Measurements from ENCODE around the gene TCERG1L.

DNA sequence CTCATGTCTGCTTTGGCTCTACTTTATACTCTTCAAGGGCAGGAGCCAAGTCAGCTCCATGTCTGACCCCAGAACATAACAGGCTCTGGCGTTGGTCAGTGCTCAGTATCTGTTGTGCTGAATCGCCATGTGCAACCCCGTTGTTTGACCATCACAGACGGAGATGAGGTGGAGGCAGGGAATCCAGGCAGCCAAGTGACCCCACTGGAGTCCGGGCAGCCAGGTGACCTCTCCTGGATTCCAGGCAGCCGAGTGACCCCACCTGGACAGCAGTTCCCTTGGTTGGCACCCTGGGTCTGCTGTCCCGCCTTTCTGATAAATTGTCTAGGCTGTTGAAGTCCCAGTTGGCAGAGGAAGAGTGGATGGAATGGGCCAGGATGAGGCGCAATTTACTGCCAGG, 232.2 kb downstream of the TCERG1L start:
- TF ChIP-seq, protein P1, sequence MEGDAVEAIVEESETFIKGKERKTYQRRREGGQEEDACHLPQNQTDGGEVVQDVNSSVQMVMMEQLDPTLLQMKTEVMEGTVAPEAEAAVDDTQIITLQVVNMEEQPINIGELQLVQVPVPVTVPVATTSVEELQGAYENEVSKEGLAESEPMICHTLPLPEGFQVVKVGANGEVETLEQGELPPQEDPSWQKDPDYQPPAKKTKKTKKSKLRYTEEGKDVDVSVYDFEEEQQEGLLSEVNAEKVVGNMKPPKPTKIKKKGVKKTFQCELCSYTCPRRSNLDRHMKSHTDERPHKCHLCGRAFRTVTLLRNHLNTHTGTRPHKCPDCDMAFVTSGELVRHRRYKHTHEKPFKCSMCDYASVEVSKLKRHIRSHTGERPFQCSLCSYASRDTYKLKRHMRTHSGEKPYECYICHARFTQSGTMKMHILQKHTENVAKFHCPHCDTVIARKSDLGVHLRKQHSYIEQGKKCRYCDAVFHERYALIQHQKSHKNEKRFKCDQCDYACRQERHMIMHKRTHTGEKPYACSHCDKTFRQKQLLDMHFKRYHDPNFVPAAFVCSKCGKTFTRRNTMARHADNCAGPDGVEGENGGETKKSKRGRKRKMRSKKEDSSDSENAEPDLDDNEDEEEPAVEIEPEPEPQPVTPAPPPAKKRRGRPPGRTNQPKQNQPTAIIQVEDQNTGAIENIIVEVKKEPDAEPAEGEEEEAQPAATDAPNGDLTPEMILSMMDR (IDR thresholded peaks at IDR 0.05) = no peak
- no peak for TF ChIP-seq GATA2 (CRISPR knock-in tag; IDR thresholded peaks at IDR 0.05)
